GM21528 (cell line): ENCODE data around the gene SOCS3.
"Not testable (repeated sequence)": the region's sequence is repeated elsewhere in the genome, so short reads cannot be mapped to it uniquely, and the experiment has no call there.

Experiments
- ATAC-seq: cut with Tn5 transposase; IDR thresholded peaks from one replicate; pipeline ENCODE4 v1.9.1; 2021; ENCODE audit warnings: mild to moderate bottlenecking, moderate library complexity; ENCODE audit not compliant: unreplicated experiment, low FRiP score

The SOCS3 gene

DNA sequence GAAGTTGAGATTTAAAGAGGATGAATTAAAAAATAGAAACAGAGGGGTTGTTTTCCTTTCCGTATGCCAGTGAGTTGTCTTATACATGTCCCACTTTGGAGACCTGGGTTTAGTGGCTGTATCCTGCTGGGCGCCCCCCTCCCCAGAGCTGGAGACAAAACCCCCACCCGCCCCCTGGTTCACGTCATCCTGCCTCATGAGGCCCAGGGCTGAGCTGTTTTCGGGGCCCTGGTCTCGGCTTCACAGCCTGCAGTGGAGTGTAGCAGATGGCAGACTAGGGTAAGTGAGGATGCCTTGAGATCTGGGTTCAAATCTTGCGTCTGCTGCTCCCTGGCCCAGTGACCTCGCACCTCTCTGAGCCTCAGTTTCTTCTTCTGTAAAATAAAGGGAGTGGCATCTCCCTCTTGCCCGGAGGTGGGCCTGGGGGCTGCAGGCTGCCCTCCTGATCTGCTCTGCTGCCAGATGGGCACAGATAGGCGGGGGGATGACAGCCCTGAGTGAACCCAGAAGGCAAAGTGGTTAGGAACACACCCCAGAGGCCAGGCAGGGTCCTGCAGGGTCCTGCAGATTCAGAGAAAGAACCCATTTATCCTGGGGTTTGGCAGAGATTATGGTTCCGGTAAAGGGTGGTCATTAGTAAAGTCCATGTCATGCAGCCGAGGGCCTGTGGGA is 45.1 kb downstream of the SOCS3 start:
- ATAC-seq, result no peak

DNA sequence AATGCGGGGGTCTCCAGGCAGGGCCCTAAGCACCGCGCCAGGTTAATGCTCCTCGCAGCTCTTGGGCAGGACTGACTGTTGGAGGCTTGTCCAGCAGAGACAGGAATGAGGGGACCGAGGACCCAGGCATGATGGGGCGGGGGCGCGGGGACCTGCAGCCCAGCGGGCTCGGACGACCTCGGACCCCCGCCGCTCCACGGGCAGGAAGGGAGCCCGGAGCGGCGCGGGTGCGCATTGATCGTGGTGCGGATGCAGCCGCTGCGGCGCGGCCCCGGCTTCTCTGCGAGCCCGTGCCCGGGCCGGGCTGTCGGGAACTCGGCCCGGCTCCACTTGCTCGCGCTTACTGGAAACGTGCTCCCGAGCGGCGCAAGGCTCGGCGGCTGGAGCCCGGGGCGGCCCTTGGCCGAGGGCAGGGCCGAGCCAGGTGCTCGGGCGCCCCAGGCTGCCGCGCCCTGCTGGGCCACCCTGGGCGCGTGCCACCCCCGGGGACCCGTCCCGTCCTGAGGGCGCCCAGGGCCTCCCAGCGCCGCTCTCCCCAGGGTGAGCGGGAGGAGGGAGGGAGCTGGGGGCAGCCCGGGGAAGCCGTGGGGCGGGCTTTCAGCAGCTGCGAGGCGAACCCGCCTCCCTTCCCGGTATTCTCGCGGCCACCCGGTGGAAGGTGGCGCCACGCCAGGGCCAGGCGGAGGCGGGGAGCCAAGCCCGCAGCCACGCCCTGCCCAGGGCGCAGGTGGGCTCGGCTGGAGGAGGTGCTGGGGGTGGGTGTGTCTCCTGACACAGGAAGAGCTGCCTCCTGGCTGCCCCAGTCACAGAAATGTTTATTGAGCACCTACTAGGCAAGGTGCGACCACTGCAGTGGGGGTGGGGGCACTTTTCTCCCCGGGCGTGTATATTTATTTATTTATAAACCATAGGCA is 45.9 kb downstream of the SOCS3 start:
- no peak for ATAC-seq

- ATAC-seq, result not testable (repeated sequence)
Measured at GRCh38 chr17:78309659-78310255, 50.1 kb downstream of the SOCS3 start.

- no peak for ATAC-seq
Measured at GRCh38 chr17:78307887-78308638, 51.8 kb downstream of the SOCS3 start.

DNA sequence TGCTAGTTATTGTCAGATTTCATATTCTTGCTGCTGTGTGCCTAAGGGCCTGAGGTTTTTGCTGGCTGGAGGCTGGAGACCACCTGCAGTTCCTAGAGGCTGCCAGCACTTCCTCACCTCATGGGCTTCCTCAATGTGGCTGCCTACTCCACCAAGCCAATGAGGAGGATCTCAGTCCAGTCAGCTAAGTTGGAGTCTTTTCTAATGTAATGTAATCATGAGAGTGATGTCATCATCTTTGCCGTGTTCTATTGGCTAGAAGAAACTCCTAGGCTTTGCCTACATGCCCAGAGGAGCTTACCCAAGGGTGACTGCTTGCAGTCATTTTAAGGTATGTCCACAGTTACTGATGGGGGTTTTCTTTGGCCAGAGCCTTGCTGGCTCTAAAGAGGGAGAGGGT is 53.0 kb downstream of the SOCS3 start:
- no peak for ATAC-seq
